Measurements from ENCODE around the gene KIF1C.
A peak's percentile ranks its signal among the peaks of the same experiment; 100 is the strongest.

Gene KIF1C

GRCh38 chr17:4969047-4969550, 28.7 kb upstream of the KIF1C start:
- peak; percentile 22 for DNase-seq

- DNase-seq: no peak
Measured at GRCh38 chr17:4969551-4970173, 28.1 kb upstream of the KIF1C start.

GRCh38 chr17:4970273-4970672, 27.5 kb upstream of the KIF1C start:
- no peak for DNase-seq

GRCh38 chr17:4971826-4972225, 25.9 kb upstream of the KIF1C start:
- DNase-seq: no peak

- no peak for DNase-seq
Measured at GRCh38 chr17:4972322-4972721, 25.4 kb upstream of the KIF1C start.

- DNase-seq: no peak
Measured at GRCh38 chr17:4972752-4973151, 25.0 kb upstream of the KIF1C start.

GRCh38 chr17:4973256-4974114, 24.3 kb upstream of the KIF1C start:
- no peak for DNase-seq

- DNase-seq: no peak
Measured at GRCh38 chr17:4974115-4974670, 23.6 kb upstream of the KIF1C start.

- DNase-seq: peak; percentile 46
Measured at GRCh38 chr17:4978726-4979125, 19.0 kb upstream of the KIF1C start.

GRCh38 chr17:4980644-4981216, 17.0 kb upstream of the KIF1C start:
- DNase-seq: peak; percentile 78

- no peak for DNase-seq
Measured at GRCh38 chr17:4982305-4982704, 15.4 kb upstream of the KIF1C start.

- peak; percentile 27 for DNase-seq
Measured at GRCh38 chr17:4986403-4986802, 11.3 kb upstream of the KIF1C start.

- DNase-seq: peak; percentile 90
Measured at GRCh38 chr17:4986951-4987766, 10.6 kb upstream of the KIF1C start, which contains the start of gene CAMTA2. CAMTA2 (minus strand) TSS chr17:4987675; CDS start chr17:4986222, 1,453 bp downstream.

GRCh38 chr17:4987767-4988567, 9.8 kb upstream of the KIF1C start:
- peak; percentile 41 for DNase-seq

GRCh38 chr17:4994081-4994595, 3.6 kb upstream of the KIF1C start:
- no peak for DNase-seq

- DNase-seq: peak; percentile 36
Measured at GRCh38 chr17:4998027-4998731, 429 bp downstream of the KIF1C start.

- DNase-seq: no peak
Measured at GRCh38 chr17:4998732-4999429, 1.1 kb downstream of the KIF1C start.

GRCh38 chr17:4999430-5000093, 1.8 kb downstream of the KIF1C start:
- no peak for DNase-seq

- DNase-seq: no peak
Measured at GRCh38 chr17:5000237-5000639, 2.5 kb downstream of the KIF1C start.
